T-helper 17 cell (primary cell): Measurements from ENCODE around the gene LRRC37A. TPM values are rescaled to one million over a fixed set of nuclear protein-coding genes. Genes with fewer than 3 reads are reported as not detected.
"Not testable (repeated sequence)": the region's sequence is repeated elsewhere in the genome, so short reads cannot be mapped to it uniquely, and the experiment has no call there.

Source experiments
- ATAC-seq: fragments of 150-1000 bp; cut with Tn5 transposase; 2 replicates; pipeline ENCODE4 v1.10.0; 2021; ENCODE audit warnings: mild to moderate bottlenecking, moderate library complexity
- DNase-seq, 3 donors: peaks; one replicate each; pipeline versions ENCODE4 v3.0.0 to v3.0.0-alpha.2; 2020 to 2021
- H3K9me3 ChIP-seq: one replicate; pipeline ENCODE4 v1.7.0; 2013; ENCODE audit warnings: low read length, mild to moderate bottlenecking; ENCODE audit not compliant: control insufficient read depth, poor library complexity, severe bottlenecking
- H3K27ac Mint-ChIP-seq: one replicate; pipeline ENCODE4 v1.8.0; 2022; ENCODE audit warnings: mild to moderate bottlenecking, moderate library complexity, mixed read lengths
- H3K27me3 Mint-ChIP-seq: one replicate; pipeline ENCODE4 v1.8.0; 2022; ENCODE audit warnings: mixed read lengths
- H3K36me3 Mint-ChIP-seq: one replicate; pipeline ENCODE4 v1.8.0; 2022; ENCODE audit warnings: low read depth, mixed read lengths
- H3K4me1 Mint-ChIP-seq: one replicate; pipeline ENCODE4 v1.8.0; 2022; ENCODE audit warnings: mild to moderate bottlenecking, mixed read lengths
- H3K4me3 Mint-ChIP-seq: one replicate; pipeline ENCODE4 v1.8.0; 2022; ENCODE audit warnings: mild to moderate bottlenecking, moderate library complexity, mixed read lengths
- total RNA-seq, 4 donors: library from RNA in 2 of 4; stranded (reverse) in 2 of 4; gene quantifications; one replicate each; pipeline ENCODE4 v1.2.3 and lab custom pipeline; 2022 to 2026

The LRRC37A gene
- total RNA-seq, 2 donors from 2014 or later: 5.5 to 11.4 TPM

DNA sequence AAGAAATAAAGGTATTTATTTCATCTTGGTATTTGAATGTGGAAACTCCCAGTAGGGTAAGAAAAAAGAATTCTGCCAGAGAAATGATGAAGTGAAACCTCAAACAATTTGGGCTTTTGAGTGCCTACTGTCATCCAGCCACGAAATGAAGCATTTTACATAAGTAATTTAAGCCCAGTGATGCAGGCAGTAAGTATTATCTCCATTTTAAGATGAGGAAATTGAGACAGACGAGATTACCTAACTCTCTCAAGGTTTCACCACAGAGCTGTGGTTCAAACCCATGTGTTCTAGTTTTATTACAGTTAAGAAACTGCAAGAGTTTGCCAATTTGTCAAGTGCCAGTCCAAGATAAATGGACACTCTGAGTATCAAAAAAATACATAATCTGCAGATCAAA is 53.4 kb downstream of the LRRC37A start:
- H3K36me3 Mint-ChIP-seq, DNase-seq, H3K27ac Mint-ChIP-seq, H3K27me3 Mint-ChIP-seq, H3K9me3 ChIP-seq, H3K4me3 Mint-ChIP-seq, H3K4me1 Mint-ChIP-seq: not testable (repeated sequence)
- peak; percentile 68 for ATAC-seq

DNA sequence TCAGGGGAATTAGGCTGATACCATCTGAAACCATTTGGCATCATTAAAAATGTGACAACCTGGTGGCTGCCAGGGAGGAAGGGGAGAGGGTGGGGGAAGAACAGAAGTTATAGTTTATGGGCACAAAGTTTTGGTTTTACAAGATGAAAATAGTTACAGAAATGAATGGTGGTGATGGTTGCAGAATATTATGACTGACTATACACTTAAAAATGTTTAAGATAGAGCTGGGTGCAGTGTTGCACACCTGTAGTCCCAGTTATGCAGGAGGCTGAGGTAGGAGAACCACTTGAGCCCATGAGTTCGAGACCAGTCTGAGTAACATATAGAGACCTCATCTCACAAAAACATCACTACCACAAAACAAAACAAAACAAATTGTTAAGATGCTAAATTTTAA is 54.1 kb downstream of the LRRC37A start:
- not testable (repeated sequence) for H3K27ac Mint-ChIP-seq, H3K36me3 Mint-ChIP-seq, H3K4me3 Mint-ChIP-seq, H3K27me3 Mint-ChIP-seq, DNase-seq, H3K4me1 Mint-ChIP-seq, ATAC-seq, H3K9me3 ChIP-seq

DNA sequence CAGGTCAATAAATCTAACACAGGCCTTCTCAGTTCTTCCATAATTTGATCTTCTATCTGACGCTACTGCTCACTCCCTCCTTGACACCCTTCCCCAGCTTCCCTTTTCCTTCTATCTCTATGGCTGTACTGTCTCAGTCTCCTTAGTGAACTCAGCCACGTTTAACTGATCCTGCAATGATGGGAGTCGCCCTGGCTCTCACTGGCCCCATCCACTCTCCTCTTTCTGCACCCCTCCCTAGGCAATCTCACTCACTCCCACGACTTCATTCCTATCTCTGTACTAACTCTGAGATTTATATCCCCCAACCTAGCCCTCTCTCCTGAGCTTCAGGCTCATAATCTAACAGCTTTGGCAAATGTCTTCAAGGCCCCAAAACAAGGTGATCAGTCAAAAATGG is 58.9 kb downstream of the LRRC37A start:
- H3K27me3 Mint-ChIP-seq, H3K27ac Mint-ChIP-seq, ATAC-seq, H3K36me3 Mint-ChIP-seq, DNase-seq, H3K9me3 ChIP-seq, H3K4me3 Mint-ChIP-seq, H3K4me1 Mint-ChIP-seq: not testable (repeated sequence)

DNA sequence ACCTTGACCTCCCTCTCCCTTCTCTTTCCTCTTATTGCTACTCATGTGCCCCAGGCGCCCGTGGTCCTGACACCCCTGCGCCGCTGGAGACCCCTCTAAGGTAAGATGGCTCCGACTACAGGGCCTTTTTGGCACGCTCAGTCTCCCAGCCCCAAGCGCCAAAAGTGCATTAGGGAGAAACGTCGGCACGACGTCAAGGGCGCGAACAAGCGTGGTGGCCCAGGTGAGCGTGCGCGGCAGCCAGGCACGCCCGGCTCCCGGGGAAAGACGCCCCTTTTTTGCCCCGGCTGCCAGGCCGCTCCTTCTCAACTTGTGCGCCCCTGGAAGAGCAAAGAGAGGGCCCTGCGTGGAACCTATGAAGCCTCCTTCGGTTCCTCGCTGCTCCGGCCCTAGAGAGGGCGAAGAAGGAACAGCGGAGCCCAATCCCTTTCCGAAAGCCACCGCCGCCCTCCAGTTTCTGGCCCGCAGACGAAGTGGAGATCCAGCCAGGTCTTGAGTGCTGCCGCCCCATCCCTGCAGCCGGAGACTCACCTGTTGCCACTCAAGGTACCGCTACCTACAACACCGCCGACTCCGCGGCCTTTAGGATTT is 66.3 kb downstream of the LRRC37A start:
- not testable (repeated sequence) for H3K4me3 Mint-ChIP-seq, H3K4me1 Mint-ChIP-seq, H3K9me3 ChIP-seq, H3K36me3 Mint-ChIP-seq, H3K27me3 Mint-ChIP-seq, DNase-seq, H3K27ac Mint-ChIP-seq
- peak; percentile 57 for ATAC-seq

DNA sequence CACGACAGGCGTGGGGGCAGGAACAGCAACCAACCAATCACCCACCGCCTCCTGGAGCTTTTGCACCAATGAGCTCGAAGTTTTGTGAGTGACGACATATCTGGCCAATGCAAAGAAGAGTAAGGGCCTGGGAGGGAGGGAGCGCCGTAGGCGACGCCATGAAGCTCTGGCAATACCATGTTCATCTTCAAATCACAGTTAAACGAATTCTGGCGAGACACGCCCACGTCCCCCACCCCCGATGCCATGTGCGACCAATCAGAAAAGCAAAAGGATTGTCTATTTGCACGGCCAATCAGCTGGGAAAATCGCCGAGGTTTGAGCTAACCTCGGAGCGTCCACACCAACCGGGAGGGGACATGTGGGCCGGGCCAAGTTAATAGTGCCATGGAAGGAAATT is 66.8 kb downstream of the LRRC37A start, which contains the start of gene ARL17B:
Gene ARL17B (minus strand): TSS at position 12 of the 400 bp plus-strand sequence. CDS start 3,369 bp downstream, outside the sequence.
- ATAC-seq: peak; percentile 97
- H3K27me3 Mint-ChIP-seq, H3K4me3 Mint-ChIP-seq, H3K9me3 ChIP-seq, H3K36me3 Mint-ChIP-seq, H3K4me1 Mint-ChIP-seq, H3K27ac Mint-ChIP-seq: not testable (repeated sequence)
- peak; percentile 58 to 75 (median 60) for DNase-seq

DNA sequence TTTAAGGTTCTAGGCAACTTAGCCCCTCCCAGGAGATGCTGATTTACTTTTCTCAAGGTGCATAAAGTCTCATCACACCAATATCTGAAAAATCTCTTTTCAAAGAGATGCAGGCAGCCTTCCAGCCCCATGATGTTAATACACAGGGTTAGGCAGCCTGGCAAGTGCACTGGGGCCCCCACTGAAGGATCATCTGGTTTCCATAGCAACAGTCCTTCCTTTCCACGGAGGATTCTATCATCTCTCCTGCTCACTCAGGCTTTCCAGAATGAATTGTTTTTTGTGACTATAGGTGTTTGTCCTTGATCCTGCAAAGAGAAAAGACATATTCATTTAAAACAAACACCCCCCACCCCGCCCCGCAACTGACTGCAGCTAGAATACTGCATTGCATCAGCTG is 72.6 kb downstream of the LRRC37A start:
- ATAC-seq, DNase-seq, H3K27me3 Mint-ChIP-seq, H3K9me3 ChIP-seq, H3K27ac Mint-ChIP-seq, H3K4me1 Mint-ChIP-seq, H3K4me3 Mint-ChIP-seq, H3K36me3 Mint-ChIP-seq: not testable (repeated sequence)

DNA sequence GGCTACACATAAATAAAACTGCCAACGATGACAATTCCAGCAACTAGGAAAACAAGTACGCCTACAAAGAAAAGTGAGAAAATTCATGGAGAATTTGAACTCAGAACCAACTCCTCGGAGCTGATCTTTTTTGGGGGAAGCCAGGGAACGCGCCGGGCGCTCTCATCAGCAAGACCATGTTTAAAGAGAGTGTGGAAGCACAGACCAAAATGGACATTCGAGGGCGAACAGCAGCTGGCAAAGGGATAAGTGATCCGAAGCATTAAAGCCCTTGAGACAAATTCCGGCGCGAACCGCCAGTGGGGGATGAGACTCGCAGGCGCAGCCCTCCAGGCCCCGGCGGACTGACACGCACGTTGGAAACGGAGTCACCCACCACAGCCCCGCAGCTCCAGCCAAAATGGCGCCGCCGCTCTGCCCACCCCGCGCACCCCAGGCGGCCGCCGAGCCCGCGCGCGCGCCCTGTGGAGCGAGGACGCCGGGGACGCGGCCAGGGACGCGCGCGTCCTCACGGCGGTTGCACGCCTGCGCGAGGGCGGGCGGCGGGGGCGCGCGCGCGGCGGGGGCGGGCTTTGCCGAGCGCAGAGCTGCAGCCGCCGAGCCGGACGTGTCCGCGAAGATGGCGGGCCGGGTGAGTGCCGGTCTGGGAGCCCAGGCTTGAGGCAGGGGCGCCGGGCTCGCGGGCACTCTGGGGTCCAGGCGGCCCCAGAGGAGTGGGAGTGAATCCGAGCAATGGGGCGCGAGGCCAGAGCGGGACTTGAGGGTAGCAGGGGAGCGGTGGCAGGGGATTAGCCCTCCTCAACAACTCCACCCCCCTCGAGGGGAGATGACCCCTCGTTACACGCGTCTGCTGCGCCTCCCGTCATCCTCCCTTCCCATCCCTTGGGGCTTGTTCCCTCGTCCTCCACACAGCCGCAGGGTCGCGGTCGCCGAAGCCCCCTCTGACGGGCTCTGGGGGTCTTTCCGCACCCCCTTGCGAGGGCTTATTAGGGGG is 77.6 kb downstream of the LRRC37A start:
- not testable (repeated sequence) for H3K27ac Mint-ChIP-seq, H3K4me1 Mint-ChIP-seq, H3K36me3 Mint-ChIP-seq, H3K9me3 ChIP-seq, DNase-seq, H3K4me3 Mint-ChIP-seq, H3K27me3 Mint-ChIP-seq
- ATAC-seq: peak; percentile 93

DNA sequence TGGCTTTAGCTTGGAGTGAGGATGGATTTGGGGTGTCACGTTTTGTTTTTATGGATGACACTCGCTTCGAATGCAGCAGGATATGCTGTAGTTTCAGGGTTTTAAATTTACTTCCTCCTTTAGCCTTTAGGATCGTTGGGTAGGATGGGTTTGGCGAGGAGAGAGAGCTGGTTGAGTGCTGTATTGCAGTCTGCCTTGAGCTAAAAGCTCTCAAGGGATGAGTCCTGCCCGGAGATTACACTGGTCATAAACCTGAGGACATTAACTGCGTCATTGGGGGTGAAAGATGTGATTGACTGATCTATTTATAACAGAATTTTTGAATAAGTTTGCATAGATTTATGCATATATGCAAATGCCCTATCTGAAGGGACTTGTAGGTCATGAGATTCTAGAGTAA is 78.5 kb downstream of the LRRC37A start:
- DNase-seq, H3K4me3 Mint-ChIP-seq, H3K9me3 ChIP-seq, H3K27me3 Mint-ChIP-seq, H3K27ac Mint-ChIP-seq, H3K4me1 Mint-ChIP-seq, H3K36me3 Mint-ChIP-seq: not testable (repeated sequence)
- ATAC-seq: peak; percentile 59

DNA sequence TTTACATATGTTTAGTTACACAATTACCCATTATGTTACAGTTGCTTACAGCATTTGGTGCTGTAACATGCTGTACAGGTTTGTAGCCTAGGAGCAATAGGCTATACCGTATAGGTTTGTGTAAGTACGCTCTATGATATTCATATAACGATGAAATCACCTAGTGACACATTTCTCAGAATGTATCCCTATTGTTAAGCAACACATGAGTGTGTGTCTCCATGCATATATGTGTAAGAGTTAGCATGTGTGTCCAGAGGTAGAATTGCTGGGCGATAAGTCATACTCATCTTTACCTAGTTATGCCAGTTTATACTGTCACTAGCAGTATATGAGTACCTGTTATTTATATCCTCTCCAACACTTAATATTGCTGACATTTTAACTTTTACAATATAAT is 88.2 kb downstream of the LRRC37A start:
- not testable (repeated sequence) for ATAC-seq, H3K27ac Mint-ChIP-seq, H3K4me3 Mint-ChIP-seq, H3K27me3 Mint-ChIP-seq, H3K9me3 ChIP-seq, H3K4me1 Mint-ChIP-seq, H3K36me3 Mint-ChIP-seq, DNase-seq

DNA sequence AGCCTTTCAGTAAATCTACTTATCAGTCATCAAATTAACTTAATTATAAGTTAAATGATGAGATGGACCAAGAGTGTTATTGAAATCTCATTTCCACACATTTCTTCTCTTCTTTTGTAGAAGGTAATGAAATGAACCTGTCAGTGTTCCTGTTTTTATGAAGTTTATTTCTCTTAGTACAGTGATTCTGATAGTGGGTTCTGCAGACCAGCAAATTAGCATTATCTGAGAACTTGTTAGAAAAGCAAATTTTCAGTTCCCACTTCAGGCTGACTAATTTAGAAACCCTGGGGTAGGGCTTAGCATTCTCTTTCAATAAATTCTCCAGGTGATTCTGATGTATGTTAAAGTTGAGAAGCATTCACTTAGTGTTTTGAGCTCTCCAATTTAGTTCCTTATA is 90.6 kb downstream of the LRRC37A start:
- not testable (repeated sequence) for H3K36me3 Mint-ChIP-seq, H3K4me3 Mint-ChIP-seq, H3K9me3 ChIP-seq, ATAC-seq, DNase-seq, H3K27ac Mint-ChIP-seq, H3K4me1 Mint-ChIP-seq, H3K27me3 Mint-ChIP-seq

Other genes starting within 250 kb of the LRRC37A start
- 100 to 1,000 TPM; 142 to 187 TPM for gene KANSL1, start 101.7 kb upstream of the LRRC37A start, total RNA-seq
- 10 to 100 TPM; 22.9 to 23.0 TPM for gene ARL17B, start 66.6 kb downstream of the LRRC37A start, total RNA-seq
- 10 to 100 TPM; 19.5 to 27.9 TPM for gene LRRC37A2, start 217.3 kb downstream of the LRRC37A start, total RNA-seq